HFFc6 (cell line): ENCODE measurements around the gene KCNJ14. TPM values are rescaled to one million over a fixed set of nuclear protein-coding genes. Genes with fewer than 3 reads are reported as not detected.

Experiments used
- DNase-seq: peaks from one replicate; pipeline ENCODE4 v3.0.0-alpha.2; 2018
- H3K27ac Mint-ChIP-seq: 2 replicates; pipeline ENCODE4 v1.8.0; 2020; ENCODE audit warnings: mild to moderate bottlenecking, mixed read lengths
- H3K27me3 Mint-ChIP-seq: 2 replicates; pipeline ENCODE4 v1.8.0; 2021; ENCODE audit warnings: mild to moderate bottlenecking, moderate library complexity, mixed read lengths; ENCODE audit not compliant: insufficient read depth
- H3K36me3 Mint-ChIP-seq: 2 replicates; pipeline ENCODE4 v1.8.0; 2021; ENCODE audit warnings: low read depth, mixed read lengths
- H3K4me1 Mint-ChIP-seq: 2 replicates; pipeline ENCODE4 v1.8.0; 2020; ENCODE audit warnings: low read depth, mixed read lengths
- H3K4me3 Mint-ChIP-seq: 2 replicates; pipeline ENCODE4 v1.8.0; 2020; ENCODE audit warnings: mild to moderate bottlenecking, moderate library complexity, mixed read lengths
- H3K9me3 Mint-ChIP-seq: 2 replicates; pipeline ENCODE4 v1.8.0; 2020; ENCODE audit warnings: mild to moderate bottlenecking, mixed read lengths
- total RNA-seq, 6 experiments: library from RNA; stranded (reverse); fragmentation: NEBNext Ultra II Directional; extraction: Animal tissue kit (Norgen Biotek cat#: 25700); gene quantifications; 2 replicates in 1 of 6; 3 replicates in 5 of 6; pipeline ENCODE4 v1.2.3, GENCODE V29; 2021
- TF ChIP-seq, protein P1 (sequence below): fragments of 200-600 bp; sonication (generic); IDR thresholded peaks from 2 replicates; pipeline ENCODE4 v1.5.0; 2021; ENCODE audit warnings: antibody characterized with exemption, mild to moderate bottlenecking

Gene KCNJ14
- total RNA-seq, 6 experiments from 2014 or later, result 0.33 to 0.90 (median 0.51) TPM

DNA sequence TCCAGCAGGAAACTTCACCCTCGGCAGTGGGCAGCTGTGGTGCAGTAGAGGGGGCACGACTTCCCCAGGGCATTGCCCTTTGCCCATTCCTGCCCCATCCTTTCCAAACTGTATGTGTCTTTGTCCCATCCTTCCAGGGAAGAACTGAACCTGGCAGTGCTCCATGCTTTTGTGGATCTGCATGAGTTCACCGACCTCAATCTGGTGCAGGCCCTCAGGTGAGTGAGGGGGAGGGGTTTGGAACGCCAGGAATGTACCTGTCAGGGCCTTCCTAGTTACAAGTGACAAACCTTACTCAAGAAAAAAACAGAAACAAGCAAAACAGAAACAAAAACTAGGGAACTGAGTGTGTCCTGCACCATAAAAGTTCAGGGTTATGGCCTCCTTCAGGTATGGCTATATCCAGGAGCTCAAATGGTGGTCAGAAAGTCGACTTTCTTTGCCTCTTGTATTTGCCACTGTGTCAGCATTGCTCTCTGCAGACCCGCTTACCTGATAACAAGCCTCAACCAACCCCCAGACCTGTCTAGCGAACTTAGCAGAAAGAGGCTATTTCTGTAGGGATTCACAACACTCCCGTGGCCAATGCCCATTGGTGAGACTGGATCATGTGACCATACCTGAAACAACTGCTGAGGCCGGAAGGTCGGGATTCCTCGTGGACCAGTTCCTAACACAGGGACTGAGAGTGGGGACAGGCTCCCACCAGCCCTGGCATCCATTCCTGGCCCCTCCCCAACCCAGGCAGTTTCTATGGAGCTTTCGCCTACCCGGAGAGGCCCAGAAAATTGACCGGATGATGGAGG is 18.0 kb downstream of the KCNJ14 start:
- Mint-ChIP-seq H3K4me3 (no peak overlapping the region), H3K4me1 (peaks cover 9% of the 10 kb centered on the region; the same call in 1 of the 2 replicates), H3K9me3 (no peaks in the 10 kb centered on the region), H3K27ac (no peak overlapping the region), H3K27me3 (peaks cover 5% of the 10 kb centered on the region), H3K36me3 (peaks cover 33% of the 10 kb centered on the region; the same call in 1 of the 2 replicates)
- TF ChIP-seq, protein P1, sequence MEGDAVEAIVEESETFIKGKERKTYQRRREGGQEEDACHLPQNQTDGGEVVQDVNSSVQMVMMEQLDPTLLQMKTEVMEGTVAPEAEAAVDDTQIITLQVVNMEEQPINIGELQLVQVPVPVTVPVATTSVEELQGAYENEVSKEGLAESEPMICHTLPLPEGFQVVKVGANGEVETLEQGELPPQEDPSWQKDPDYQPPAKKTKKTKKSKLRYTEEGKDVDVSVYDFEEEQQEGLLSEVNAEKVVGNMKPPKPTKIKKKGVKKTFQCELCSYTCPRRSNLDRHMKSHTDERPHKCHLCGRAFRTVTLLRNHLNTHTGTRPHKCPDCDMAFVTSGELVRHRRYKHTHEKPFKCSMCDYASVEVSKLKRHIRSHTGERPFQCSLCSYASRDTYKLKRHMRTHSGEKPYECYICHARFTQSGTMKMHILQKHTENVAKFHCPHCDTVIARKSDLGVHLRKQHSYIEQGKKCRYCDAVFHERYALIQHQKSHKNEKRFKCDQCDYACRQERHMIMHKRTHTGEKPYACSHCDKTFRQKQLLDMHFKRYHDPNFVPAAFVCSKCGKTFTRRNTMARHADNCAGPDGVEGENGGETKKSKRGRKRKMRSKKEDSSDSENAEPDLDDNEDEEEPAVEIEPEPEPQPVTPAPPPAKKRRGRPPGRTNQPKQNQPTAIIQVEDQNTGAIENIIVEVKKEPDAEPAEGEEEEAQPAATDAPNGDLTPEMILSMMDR, result no peak
- DNase-seq, result no peak

DNA sequence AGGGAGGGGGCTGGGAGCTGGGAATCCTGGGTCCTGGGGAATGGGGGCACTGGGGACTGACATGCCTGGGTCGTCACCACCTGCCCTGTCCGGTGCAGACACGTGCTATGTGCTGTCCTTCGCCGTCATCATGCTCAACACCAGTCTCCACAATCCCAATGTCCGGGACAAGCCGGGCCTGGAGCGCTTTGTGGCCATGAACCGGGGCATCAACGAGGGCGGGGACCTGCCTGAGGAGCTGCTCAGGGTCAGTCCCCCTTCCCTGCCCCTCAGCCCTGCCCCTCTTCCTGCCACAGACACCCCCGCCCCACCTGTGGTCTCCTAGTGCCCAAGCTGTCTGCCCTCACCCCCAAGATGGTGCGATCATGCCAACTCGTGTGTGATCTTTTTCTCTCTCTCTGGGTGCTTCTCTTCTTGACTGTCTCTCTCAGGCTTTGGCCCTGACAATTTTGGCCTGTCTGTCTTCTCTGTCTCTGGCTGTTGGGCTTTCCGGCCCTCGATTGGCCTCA is 18.8 kb downstream of the KCNJ14 start:
- no peak overlapping the region for H3K4me3 Mint-ChIP-seq
- TF ChIP-seq, protein P1, result no peak
- H3K27ac Mint-ChIP-seq, result no peak overlapping the region

GRCh38 chr19:48475369-48476068 is 20.1 kb downstream of the KCNJ14 start:
- Mint-ChIP-seq H3K27me3 (peaks cover 9% of the 10 kb centered on the region), H3K4me3 (no peak overlapping the region), H3K36me3 (peaks cover 38% of the 10 kb centered on the region; the same call in 1 of the 2 replicates), H3K27ac (no peak overlapping the region), H3K9me3 (no peaks in the 10 kb centered on the region), H3K4me1 (peaks cover 15% of the 10 kb centered on the region)
- no peak for DNase-seq
- TF ChIP-seq, protein P1, result no peak

More for the DNA sequence above, 18.8 kb downstream of the KCNJ14 start:
- no peak for DNase-seq
- Mint-ChIP-seq H3K36me3 (peaks cover 34% of the 10 kb centered on the region; the same call in 1 of the 2 replicates), H3K4me1 (peaks cover 6% of the 10 kb centered on the region), H3K9me3 (no peaks in the 10 kb centered on the region), H3K27me3 (peaks cover 3% of the 10 kb centered on the region)

- Mint-ChIP-seq H3K27ac (no peak overlapping the region), H3K4me3 (no peak overlapping the region), H3K9me3 (no peaks in the 10 kb centered on the region), H3K4me1 (peaks cover 21% of the 10 kb centered on the region), H3K27me3 (peaks cover 12% of the 10 kb centered on the region), H3K36me3 (peaks cover 33% of the 10 kb centered on the region; the same call in 1 of the 2 replicates)
- TF ChIP-seq, protein P1, result no peak
- no peak for DNase-seq
Observed at GRCh38 chr19:48476176-48476575, 20.8 kb downstream of the KCNJ14 start.

- H3K4me1 Mint-ChIP-seq, result peaks cover 31% of the 10 kb centered on the region
- TF ChIP-seq, protein P1, result no peak
- H3K27me3 Mint-ChIP-seq, result peaks cover 12% of the 10 kb centered on the region
- no peak overlapping the region for H3K27ac Mint-ChIP-seq
- H3K9me3 Mint-ChIP-seq, result no peaks in the 10 kb centered on the region
- H3K36me3 Mint-ChIP-seq, result peaks cover 24% of the 10 kb centered on the region; the same call in 1 of the 2 replicates
- H3K4me3 Mint-ChIP-seq, result no peak overlapping the region
- DNase-seq, result no peak
Observed at GRCh38 chr19:48477067-48477685, 21.8 kb downstream of the KCNJ14 start.
